Chondrocyte (in vitro differentiated cells): ENCODE measurements around the gene PTPRN2. TPM values are rescaled to one million over a fixed set of nuclear protein-coding genes. Genes with fewer than 3 reads are reported as not detected.

Source experiments
- DNase-seq: peaks from one replicate; pipeline ENCODE4 v3.0.0; 2021; ENCODE audit warnings: mixed read lengths, low spot score
- H3K27ac Mint-ChIP-seq: one replicate; pipeline ENCODE4 v1.8.0; 2021; ENCODE audit warnings: mild to moderate bottlenecking, moderate library complexity, mixed read lengths; ENCODE audit not compliant: unreplicated experiment
- H3K27me3 Mint-ChIP-seq: 2 replicates; pipeline ENCODE4 v1.8.0; 2021; ENCODE audit warnings: low read depth, mixed read lengths
- H3K36me3 Mint-ChIP-seq: 2 replicates; pipeline ENCODE4 v1.8.0; 2021; ENCODE audit warnings: low read depth, mixed read lengths
- H3K4me1 Mint-ChIP-seq: 2 replicates; pipeline ENCODE4 v1.8.0; 2021; ENCODE audit warnings: low read depth, mild to moderate bottlenecking, mixed read lengths
- H3K4me3 Mint-ChIP-seq: one replicate; pipeline ENCODE4 v1.8.0; 2021; ENCODE audit warnings: mild to moderate bottlenecking, moderate library complexity, mixed read lengths; ENCODE audit not compliant: unreplicated experiment
- H3K9me3 Mint-ChIP-seq: 2 replicates; pipeline ENCODE4 v1.8.0; 2021; ENCODE audit warnings: low read depth, mixed read lengths
- CTCF ChIP-seq: fragments of 200-600 bp; sonication (generic); IDR thresholded peaks from 2 replicates; pipeline ENCODE4 v1.5.0; 2021; ENCODE audit warnings: antibody characterized with exemption, mild to moderate bottlenecking, moderate library complexity
- total RNA-seq: library from RNA; stranded (reverse); gene quantifications from 3 replicates; pipeline ENCODE4 v1.2.1, GENCODE V29; 2021

The PTPRN2 gene
- total RNA-seq, 1 donor from 2014 or later = 0.30 TPM

GRCh38 chr7:157499121-157499834 is 1088.3 kb downstream of the PTPRN2 start:
- H3K4me1 Mint-ChIP-seq = no peaks in the 10 kb centered on the region
- H3K36me3 Mint-ChIP-seq = peaks cover 1% of the 10 kb centered on the region
- H3K27ac Mint-ChIP-seq = no peak overlapping the region
- no peak overlapping the region for H3K4me3 Mint-ChIP-seq
- H3K9me3 Mint-ChIP-seq = no peaks in the 10 kb centered on the region
- peak; percentile 87 for DNase-seq
- TF ChIP-seq CTCF = no peak
- H3K27me3 Mint-ChIP-seq = peaks cover under 1% of the 10 kb centered on the region

- Mint-ChIP-seq H3K27ac (no peak overlapping the region), H3K9me3 (no peaks in the 10 kb centered on the region), H3K27me3 (peaks cover 7% of the 10 kb centered on the region), H3K4me3 (no peak overlapping the region), H3K36me3 (peaks cover 1% of the 10 kb centered on the region), H3K4me1 (no peaks in the 10 kb centered on the region)
- no peak for DNase-seq
- TF ChIP-seq CTCF = no peak
Observed at GRCh38 chr7:157498657-157499056, 1089.0 kb downstream of the PTPRN2 start.

GRCh38 chr7:157497744-157498651 is 1089.6 kb downstream of the PTPRN2 start:
- no peak for TF ChIP-seq CTCF
- Mint-ChIP-seq H3K4me1 (no peaks in the 10 kb centered on the region), H3K9me3 (no peaks in the 10 kb centered on the region), H3K27me3 (peaks cover 10% of the 10 kb centered on the region), H3K27ac (no peak overlapping the region), H3K4me3 (no peak overlapping the region), H3K36me3 (peaks cover 1% of the 10 kb centered on the region)
- peak; percentile 90 for DNase-seq

- no peaks in the 10 kb centered on the region for H3K9me3 Mint-ChIP-seq
- no peaks in the 10 kb centered on the region for H3K4me1 Mint-ChIP-seq
- H3K4me3 Mint-ChIP-seq = no peak overlapping the region
- DNase-seq = no peak
- peaks cover 10% of the 10 kb centered on the region for H3K27me3 Mint-ChIP-seq
- no peak overlapping the region for H3K27ac Mint-ChIP-seq
- peaks cover 1% of the 10 kb centered on the region for H3K36me3 Mint-ChIP-seq
- TF ChIP-seq CTCF = no peak
Observed at GRCh38 chr7:157497367-157497743, 1090.3 kb downstream of the PTPRN2 start.

- TF ChIP-seq CTCF = no peak
- H3K27me3 Mint-ChIP-seq = peaks cover 10% of the 10 kb centered on the region
- DNase-seq = peak; percentile 50
- H3K4me1 Mint-ChIP-seq = no peaks in the 10 kb centered on the region
- H3K36me3 Mint-ChIP-seq = no peaks in the 10 kb centered on the region
- H3K9me3 Mint-ChIP-seq = no peaks in the 10 kb centered on the region
- H3K27ac Mint-ChIP-seq = no peak overlapping the region
- H3K4me3 Mint-ChIP-seq = no peak overlapping the region
Observed at GRCh38 chr7:157496416-157497275, 1091.0 kb downstream of the PTPRN2 start.
